ENCODE results near the gene TAF6.

DNA sequence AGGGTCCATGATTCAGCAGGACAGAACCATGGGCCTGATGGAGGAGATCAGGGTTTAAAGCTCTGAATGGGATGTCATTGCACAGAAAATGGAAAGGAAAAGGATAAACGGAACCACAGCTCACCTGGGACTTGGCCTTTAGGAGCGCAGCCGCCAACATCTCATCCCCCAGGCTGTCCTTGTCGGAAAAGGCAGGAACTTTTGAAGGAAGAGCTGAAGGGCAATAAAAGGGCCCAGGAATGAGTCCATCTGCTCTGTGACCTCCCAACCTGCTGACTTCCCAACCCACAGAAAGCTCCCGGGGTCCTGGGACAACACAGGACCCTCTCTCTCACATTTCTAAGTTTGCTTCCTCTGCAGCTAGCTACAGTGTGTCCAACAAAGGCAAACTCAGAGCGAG lies 43.7 kb downstream of the TAF6 start:
- TF ChIP-seq CTCF (IDR thresholded peaks at IDR 0.05), result no peak
- TF ChIP-seq EP300 (IDR thresholded peaks at IDR 0.05; ENCODE audit: low read depth), result no peak
- no peak for TF ChIP-seq POLR2A (IDR thresholded peaks at IDR 0.05)

Data from transverse colon (tissue), 3 donors.